ENCODE measurements around the gene FOSL2. TPM values are rescaled to one million over a fixed set of nuclear protein-coding genes. Genes with fewer than 3 reads are reported as not detected.

The FOSL2 gene
- total RNA-seq, 1 donor from 2014 or later, result 2.7 TPM

- ChIA-PET CTCF (no interaction called here), POLR2A (no interaction called here)
- H3K4me3 Mint-ChIP-seq, result no peak overlapping the region
- H3K27me3 Mint-ChIP-seq, result peaks cover 2% of the 10 kb centered on the region
- no peak for TF ChIP-seq CTCF (IDR thresholded peaks at IDR 0.05)
- no peak overlapping the region for H3K27ac Mint-ChIP-seq
- DNase-seq (no peak), ATAC-seq (ENCODE audit: low read depth) (no peak)
- H3K9me3 Mint-ChIP-seq, result peaks cover 3% of the 10 kb centered on the region
- intact Hi-C loops (cut with micrococcal nuclease), result no loop called here
- H3K36me3 Mint-ChIP-seq (ENCODE audit: low read depth), result no peaks in the 10 kb centered on the region
- H3K4me1 Mint-ChIP-seq, result no peaks in the 10 kb centered on the region
Measured at GRCh38 chr2:28433935-28434599, 41.4 kb downstream of the FOSL2 start.

GRCh38 chr2:28434600-28434989 is 41.9 kb downstream of the FOSL2 start:
- Mint-ChIP-seq H3K4me3 (no peak overlapping the region), H3K4me1 (no peaks in the 10 kb centered on the region), H3K9me3 (peaks cover 3% of the 10 kb centered on the region), H3K27ac (no peak overlapping the region), H3K36me3 (ENCODE audit: low read depth) (no peaks in the 10 kb centered on the region), H3K27me3 (peaks cover 2% of the 10 kb centered on the region)
- no peak for ATAC-seq (ENCODE audit: low read depth)
- no peak for TF ChIP-seq CTCF (IDR thresholded peaks at IDR 0.05)
- intact Hi-C loops (cut with micrococcal nuclease), result no loop called here
- CTCF ChIA-PET, result no interaction called here
- POLR2A ChIA-PET, result no interaction called here
- DNase-seq, result no peak

GRCh38 chr2:28435241-28435640 is 42.6 kb downstream of the FOSL2 start:
- Mint-ChIP-seq H3K27me3 (peaks cover 2% of the 10 kb centered on the region), H3K9me3 (peaks cover 3% of the 10 kb centered on the region), H3K27ac (no peak overlapping the region), H3K4me3 (no peak overlapping the region), H3K4me1 (no peaks in the 10 kb centered on the region), H3K36me3 (ENCODE audit: low read depth) (no peaks in the 10 kb centered on the region)
- DNase-seq, result no peak
- TF ChIP-seq CTCF (IDR thresholded peaks at IDR 0.05), result no peak
- ChIA-PET CTCF (no interaction called here), POLR2A (no interaction called here)
- ATAC-seq (ENCODE audit: low read depth), result no peak
- intact Hi-C loops (cut with micrococcal nuclease), result no loop called here

- Mint-ChIP-seq H3K4me3 (no peak overlapping the region), H3K36me3 (ENCODE audit: low read depth) (no peaks in the 10 kb centered on the region), H3K9me3 (peaks cover 3% of the 10 kb centered on the region), H3K4me1 (no peaks in the 10 kb centered on the region), H3K27me3 (peaks cover 2% of the 10 kb centered on the region), H3K27ac (no peak overlapping the region)
- TF ChIP-seq CTCF (IDR thresholded peaks at IDR 0.05), result no peak
- ATAC-seq (ENCODE audit: low read depth) (no peak), DNase-seq (no peak)
- intact Hi-C loops (cut with micrococcal nuclease), result no loop called here
- ChIA-PET POLR2A (no interaction called here), CTCF (no interaction called here)
Measured at GRCh38 chr2:28435814-28436351, 43.2 kb downstream of the FOSL2 start.

- Mint-ChIP-seq H3K4me3 (no peak overlapping the region), H3K27me3 (peaks cover 2% of the 10 kb centered on the region), H3K27ac (no peak overlapping the region), H3K4me1 (no peaks in the 10 kb centered on the region), H3K9me3 (peaks cover 3% of the 10 kb centered on the region), H3K36me3 (ENCODE audit: low read depth) (no peaks in the 10 kb centered on the region)
- no peak for TF ChIP-seq CTCF (IDR thresholded peaks at IDR 0.05)
- ATAC-seq (ENCODE audit: low read depth) (no peak), DNase-seq (no peak)
- ChIA-PET CTCF (no interaction called here), POLR2A (no interaction called here)
- intact Hi-C loops (cut with micrococcal nuclease), result no loop called here
Measured at GRCh38 chr2:28436525-28437051, 43.9 kb downstream of the FOSL2 start.

Data from activated B cell treated with CpG ODN at 0.5 μM for 24 hours (primary cell).